A549 treated with AZD9567 at 1 μM for 4 hours (cell line): ENCODE results near the gene AJUBA. TPM values are rescaled to one million over a fixed set of nuclear protein-coding genes. Genes with fewer than 3 reads are reported as not detected.

Experiments
- total RNA-seq: library from RNA; stranded (reverse); fragments of 200-300 nt; extraction: Qiagen RNA extraction; gene quantifications from 5 replicates; pipeline ENCODE4 v1.2.3, GENCODE V29; 2022; ENCODE audit not compliant: insufficient read depth

Gene AJUBA
- 28.6 to 36.0 TPM (median 32.8 TPM) in 5 replicates for total RNA-seq

DNA sequence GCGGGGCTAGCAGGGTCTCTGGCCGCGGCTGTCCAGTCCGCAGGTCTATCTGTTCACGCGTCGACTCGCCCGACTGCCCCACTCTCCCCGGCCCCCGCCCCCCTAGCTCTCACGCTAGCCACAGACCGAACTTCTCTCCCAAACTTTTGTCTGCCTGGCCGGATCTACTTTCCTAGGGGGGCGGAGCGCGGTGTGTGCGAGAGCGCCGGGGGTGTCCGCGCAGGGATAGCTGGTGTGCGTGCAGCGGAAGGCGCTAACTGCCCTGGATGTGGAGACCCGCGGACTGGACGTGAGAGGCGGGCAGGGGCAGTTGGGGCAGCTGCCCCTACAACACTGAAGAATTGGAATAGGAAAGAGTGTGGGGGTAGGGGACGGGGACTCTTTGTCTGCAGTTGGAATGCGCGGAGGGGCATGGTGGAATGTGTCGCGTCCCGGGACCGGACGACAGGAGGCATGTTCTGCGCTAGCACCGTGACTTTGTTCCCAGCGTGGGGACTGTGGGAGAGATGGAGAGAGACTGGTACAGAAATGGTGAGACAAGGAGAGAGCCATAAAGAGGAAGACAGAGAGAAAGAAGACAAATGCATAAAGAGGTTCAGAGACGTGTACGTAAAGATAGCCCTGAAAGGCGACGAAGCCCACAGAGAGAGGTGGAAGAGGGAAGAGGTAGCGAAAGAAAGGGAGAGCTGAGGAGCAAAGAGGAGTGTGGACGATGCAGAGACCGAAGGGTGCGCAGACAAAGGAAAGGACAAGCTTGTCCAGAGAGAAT lies at the start of gene AJUBA:
Gene AJUBA, minus strand, starts transcription at position 75 of the 769 bp plus-strand sequence. CDS start 285 bp downstream, outside the sequence.

DNA sequence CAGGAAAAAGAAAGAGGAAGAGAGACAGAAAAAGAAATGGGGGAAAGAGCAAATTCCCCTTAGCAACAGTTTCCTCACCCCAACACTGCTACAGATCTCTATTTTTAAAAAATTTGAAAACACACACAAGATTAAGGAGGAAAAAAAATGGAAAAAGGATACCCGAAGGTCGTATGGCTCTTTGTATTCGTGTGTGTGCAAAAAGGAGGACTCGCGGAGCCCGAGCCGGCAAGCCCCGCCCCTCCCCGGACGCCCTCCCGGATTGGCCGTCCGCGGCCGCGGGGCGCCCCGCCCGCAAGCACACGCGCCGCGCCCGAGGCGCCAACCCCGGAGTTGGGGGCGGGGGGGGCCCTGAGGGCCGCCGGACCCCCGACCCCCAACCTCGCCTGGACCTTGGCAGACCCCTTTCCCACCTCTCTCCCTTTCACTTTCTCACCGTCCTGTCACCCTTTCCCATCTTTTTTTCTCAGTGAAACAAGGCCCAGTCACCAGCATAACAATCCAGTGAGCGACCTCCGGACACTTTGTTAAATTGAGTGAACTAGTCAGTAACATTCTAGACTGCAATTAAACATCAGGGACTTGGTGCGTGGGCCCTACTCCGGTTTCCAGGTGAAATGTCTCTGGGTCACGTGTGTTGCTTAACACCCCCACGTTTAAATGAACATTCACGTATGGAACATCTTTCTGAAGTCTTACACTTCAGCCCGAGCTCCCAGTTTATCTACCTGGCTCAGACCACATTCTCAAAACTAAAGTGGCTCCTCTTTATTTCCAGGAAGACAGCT lies 27.8 kb upstream of the AJUBA start, which contains the start of gene C14orf93:
Gene C14orf93, minus strand, starts transcription at position 205 of the 788 bp plus-strand sequence. CDS start 11,120 bp downstream, outside the sequence.

DNA sequence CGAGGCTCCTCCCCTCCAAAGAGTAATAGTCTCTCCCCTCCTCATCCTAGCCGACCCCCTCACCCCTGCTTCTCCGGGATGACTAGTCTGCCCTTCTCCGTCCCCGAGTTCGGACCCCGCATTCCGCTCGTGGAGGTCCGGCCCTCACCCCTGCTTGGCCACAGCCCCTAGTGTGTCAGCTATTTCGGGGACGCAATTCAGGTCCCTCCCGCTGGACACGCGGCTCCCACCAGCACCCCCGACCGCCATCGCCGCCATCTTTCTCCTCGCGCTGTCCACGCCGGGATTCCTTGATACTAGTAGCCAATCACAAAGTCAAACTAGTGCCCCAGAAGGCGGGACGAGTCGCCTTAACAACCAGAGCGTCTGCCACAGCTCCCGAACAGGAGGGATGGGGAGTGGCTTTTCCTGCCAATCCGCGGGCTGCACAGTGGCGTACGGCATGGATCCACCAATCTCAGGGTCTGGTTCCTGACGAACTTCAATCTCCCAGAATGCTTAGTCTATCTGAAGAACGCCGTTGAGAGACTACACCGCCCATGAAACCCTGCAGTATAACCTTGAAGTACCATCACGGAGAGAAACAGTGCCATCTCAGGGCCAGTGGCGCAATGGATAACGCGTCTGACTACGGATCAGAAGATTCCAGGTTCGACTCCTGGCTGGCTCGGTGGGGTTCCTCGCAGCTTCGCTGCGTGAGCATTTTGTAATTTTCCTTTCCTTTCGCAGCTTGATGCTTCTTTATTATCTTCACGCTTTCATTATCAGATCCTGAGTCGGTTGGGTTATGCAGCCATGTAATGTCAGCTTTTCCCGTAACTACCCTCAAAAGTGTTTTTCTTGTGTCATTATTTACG lies 53.0 kb downstream of the AJUBA start, which contains the start of gene PRMT5:
Gene PRMT5, minus strand, starts transcription at position 273 of the 857 bp plus-strand sequence. Its CDS starts 15 bp downstream, at position 258.

Other genes with a start within 250 kb of the AJUBA start
- 154 to 171 TPM (median 163 TPM) in 5 replicates for gene OXA1L, start 215.9 kb downstream of the AJUBA start, total RNA-seq
- gene SLC7A7, start 167.1 kb downstream of the AJUBA start, total RNA-seq = 14.2 to 22.2 TPM (median 16.1 TPM) in 5 replicates
- gene MRPL52, start 152.7 kb downstream of the AJUBA start, total RNA-seq = 147 to 222 TPM (median 208 TPM) in 5 replicates
- 0.51 to 0.87 TPM (median 0.69 TPM) in 5 replicates for gene MMP14, start 146.0 kb downstream of the AJUBA start, total RNA-seq
- 71.5 to 77.3 TPM (median 74.0 TPM) in 5 replicates for gene LRP10, start 110.8 kb downstream of the AJUBA start, total RNA-seq
- 0.17 to 0.37 TPM (median 0.29 TPM) in 4 of 5 replicates, not detected in the other for gene REM2, start 99.3 kb downstream of the AJUBA start, total RNA-seq
- gene RBM23, start 63.4 kb downstream of the AJUBA start, total RNA-seq = 53.8 to 65.0 TPM (median 56.4 TPM) in 5 replicates
- gene PRMT5, start 53.2 kb downstream of the AJUBA start, total RNA-seq = 97.5 to 108 TPM (median 103 TPM) in 5 replicates
- 32.8 to 41.1 TPM (median 35.9 TPM) in 5 replicates for gene HAUS4, start 25.5 kb downstream of the AJUBA start, total RNA-seq
- 2.6 to 4.9 TPM (median 3.2 TPM) in 5 replicates for gene C14orf93, start 27.6 kb upstream of the AJUBA start, total RNA-seq
- 245 to 331 TPM (median 307 TPM) in 5 replicates for gene PSMB5, start 52.3 kb upstream of the AJUBA start, total RNA-seq
- not detected in 5 replicates for gene PSMB11, start 59.7 kb upstream of the AJUBA start, total RNA-seq
- 3.1 to 5.1 TPM (median 5.0 TPM) in 5 replicates for gene CDH24, start 75.0 kb upstream of the AJUBA start, total RNA-seq
- gene ACIN1, start 112.6 kb upstream of the AJUBA start, total RNA-seq = 94.3 to 100 TPM (median 97.3 TPM) in 5 replicates
- 82.9 to 104 TPM (median 100 TPM) in 5 replicates for gene C14orf119, start 113.0 kb upstream of the AJUBA start, total RNA-seq
- gene CIROP, start 122.4 kb upstream of the AJUBA start, total RNA-seq = not detected in 5 replicates
- 0.05 TPM in 1 of 5 replicates, not detected in the others for gene CEBPE, start 136.7 kb upstream of the AJUBA start, total RNA-seq
- 1.1 to 1.5 TPM (median 1.2 TPM) in 4 of 5 replicates, not detected in the other for gene SLC7A8, start 201.1 kb upstream of the AJUBA start, total RNA-seq